Activated CD8-positive, alpha-beta memory T cell treated with anti-CD3 and anti-CD28 coated beads, Interleukin-2, amount 50 U/mL, for 24 hours (primary cell): ENCODE measurements around the gene CNST.
"Not testable (repeated sequence)": the region's sequence is repeated elsewhere in the genome, so short reads cannot be mapped to it uniquely, and the experiment has no call there.

ENCODE experiments used
- DNase-seq: peaks from one replicate; pipeline ENCODE4 v3.0.0-alpha.2; 2020; ENCODE audit errors: extremely low read depth

CNST gene

GRCh38 chr1:246677842-246678241, 111.6 kb downstream of the CNST start:
- DNase-seq: no peak

- DNase-seq: no peak
Observed at GRCh38 chr1:246678816-246679793, 112.8 kb downstream of the CNST start.

GRCh38 chr1:246679794-246680177, 113.5 kb downstream of the CNST start:
- no peak for DNase-seq

- no peak for DNase-seq
Observed at GRCh38 chr1:246680190-246680589, 113.9 kb downstream of the CNST start.

GRCh38 chr1:246680696-246681130, 114.5 kb downstream of the CNST start:
- DNase-seq: no peak

GRCh38 chr1:246681900-246682895, 115.9 kb downstream of the CNST start:
- no peak for DNase-seq

- no peak for DNase-seq
Observed at GRCh38 chr1:246683521-246683920, 117.3 kb downstream of the CNST start.

GRCh38 chr1:246687002-246687401, 120.7 kb downstream of the CNST start:
- no peak for DNase-seq

- no peak for DNase-seq
Observed at GRCh38 chr1:246689409-246690008, 123.3 kb downstream of the CNST start.

- DNase-seq: no peak
Observed at GRCh38 chr1:246690100-246690499, 123.8 kb downstream of the CNST start.

- DNase-seq: no peak
Observed at GRCh38 chr1:246691622-246692495, 125.6 kb downstream of the CNST start.

- not testable (repeated sequence) for DNase-seq
Observed at GRCh38 chr1:246694213-246694895, 128.1 kb downstream of the CNST start.

- no peak for DNase-seq
Observed at GRCh38 chr1:246695136-246695535, 128.9 kb downstream of the CNST start.

- no peak for DNase-seq
Observed at GRCh38 chr1:246695666-246696065, 129.4 kb downstream of the CNST start.

- DNase-seq: no peak
Observed at GRCh38 chr1:246698466-246699094, 132.3 kb downstream of the CNST start.

GRCh38 chr1:246699095-246699735, 133.0 kb downstream of the CNST start:
- DNase-seq: peak; percentile 61

- DNase-seq: no peak
Observed at GRCh38 chr1:246703581-246703980, 137.3 kb downstream of the CNST start.

GRCh38 chr1:246705368-246705767, 139.1 kb downstream of the CNST start:
- DNase-seq: no peak

GRCh38 chr1:246708166-246708565, 141.9 kb downstream of the CNST start:
- DNase-seq: no peak
